ENCODE results near the gene FKBP15. TPM values are rescaled to one million over a fixed set of nuclear protein-coding genes. Genes with fewer than 3 reads are reported as not detected.

The FKBP15 gene
- total RNA-seq, 1 experiment from 2014 or later, result 20.1 TPM

DNA sequence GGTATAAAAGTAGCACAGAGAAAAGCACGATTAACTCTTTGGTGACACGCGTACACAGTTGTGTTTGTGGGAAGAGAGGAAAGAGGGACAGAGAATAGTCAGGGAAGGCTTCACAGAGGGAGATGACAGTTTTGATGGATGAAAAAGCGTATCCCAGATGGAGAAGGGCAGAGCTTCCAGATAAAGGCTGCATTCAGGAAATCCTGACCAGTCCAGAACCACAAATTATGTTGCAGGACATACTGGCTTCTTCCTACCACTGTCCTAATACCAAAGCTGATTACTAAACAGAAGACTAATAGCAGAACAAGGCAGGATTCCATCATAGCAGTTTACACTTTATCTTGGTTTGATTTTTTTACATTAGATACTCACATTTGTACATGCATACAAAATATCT, 35.8 kb downstream of the FKBP15 start:
- Mint-ChIP-seq H3K36me3 (ENCODE audit: insufficient read depth, unreplicated experiment) (peaks cover 19% of the 10 kb centered on the region), H3K9me3 (ENCODE audit: unreplicated experiment) (no peaks in the 10 kb centered on the region), H3K4me1 (ENCODE audit: low read depth, unreplicated experiment) (no peaks in the 10 kb centered on the region), H3K4me3 (ENCODE audit: unreplicated experiment) (no peak overlapping the region), H3K27ac (ENCODE audit: unreplicated experiment) (no peak overlapping the region), H3K27me3 (ENCODE audit: insufficient read depth, unreplicated experiment) (no peaks in the 10 kb centered on the region)
- Histone ChIP-seq H3K36me3 (ENCODE audit: control insufficient read depth, insufficient read depth, low read length) (peaks cover 6% of the 10 kb centered on the region), H3K4me1 (no peaks in the 10 kb centered on the region), H3K27me3 (replicated peaks; ENCODE audit: control insufficient read depth, insufficient read depth, low read length) (no peaks in the 10 kb centered on the region), H3K9me3 (no peaks in the 10 kb centered on the region), H3K4me3 (ENCODE audit: low read depth, low read length) (no peak overlapping the region)
- intact Hi-C loops (cut with micrococcal nuclease; ENCODE audit: unreplicated experiment), result no loop called here
- DNase-seq, result no peak
- TF ChIP-seq, protein P1, sequence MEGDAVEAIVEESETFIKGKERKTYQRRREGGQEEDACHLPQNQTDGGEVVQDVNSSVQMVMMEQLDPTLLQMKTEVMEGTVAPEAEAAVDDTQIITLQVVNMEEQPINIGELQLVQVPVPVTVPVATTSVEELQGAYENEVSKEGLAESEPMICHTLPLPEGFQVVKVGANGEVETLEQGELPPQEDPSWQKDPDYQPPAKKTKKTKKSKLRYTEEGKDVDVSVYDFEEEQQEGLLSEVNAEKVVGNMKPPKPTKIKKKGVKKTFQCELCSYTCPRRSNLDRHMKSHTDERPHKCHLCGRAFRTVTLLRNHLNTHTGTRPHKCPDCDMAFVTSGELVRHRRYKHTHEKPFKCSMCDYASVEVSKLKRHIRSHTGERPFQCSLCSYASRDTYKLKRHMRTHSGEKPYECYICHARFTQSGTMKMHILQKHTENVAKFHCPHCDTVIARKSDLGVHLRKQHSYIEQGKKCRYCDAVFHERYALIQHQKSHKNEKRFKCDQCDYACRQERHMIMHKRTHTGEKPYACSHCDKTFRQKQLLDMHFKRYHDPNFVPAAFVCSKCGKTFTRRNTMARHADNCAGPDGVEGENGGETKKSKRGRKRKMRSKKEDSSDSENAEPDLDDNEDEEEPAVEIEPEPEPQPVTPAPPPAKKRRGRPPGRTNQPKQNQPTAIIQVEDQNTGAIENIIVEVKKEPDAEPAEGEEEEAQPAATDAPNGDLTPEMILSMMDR (IDR thresholded peaks at IDR 0.05; ENCODE audit: insufficient read depth in 1 of 2, low read depth in 1 of 2, low read length in 1 of 2, severe bottlenecking in 1 of 2, unreplicated experiment in 1 of 2), result no peak
- CTCF ChIA-PET, result no interaction called here
- no TSS peak for BruUV-seq (replicated peaks)
- POLR2A ChIA-PET, result no interaction called here

DNA sequence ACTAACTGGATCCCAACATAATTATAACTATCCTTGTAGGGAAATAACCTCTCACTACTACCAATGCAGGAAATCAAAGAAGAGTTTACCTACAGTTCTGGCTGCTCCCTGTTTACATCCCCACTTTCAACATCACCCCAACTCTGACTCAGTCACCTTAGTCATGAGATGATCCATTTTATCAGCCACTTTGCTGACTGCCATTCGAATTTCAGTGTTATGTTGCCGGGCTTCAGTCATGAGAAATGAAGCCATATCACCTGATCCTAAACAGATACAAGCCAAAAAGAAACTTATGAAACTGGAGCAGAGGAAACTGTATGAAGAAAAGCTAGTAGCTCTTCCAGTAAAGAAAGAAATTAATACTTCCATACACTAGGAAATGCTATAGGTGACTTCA, 36.5 kb downstream of the FKBP15 start:
- H3K9me3 ChIP-seq, result no peaks in the 10 kb centered on the region
- intact Hi-C loops (cut with micrococcal nuclease; ENCODE audit: unreplicated experiment), result no loop called here
- Mint-ChIP-seq H3K27ac (ENCODE audit: unreplicated experiment) (no peak overlapping the region), H3K27me3 (ENCODE audit: insufficient read depth, unreplicated experiment) (no peaks in the 10 kb centered on the region), H3K36me3 (ENCODE audit: insufficient read depth, unreplicated experiment) (peaks cover 25% of the 10 kb centered on the region), H3K4me1 (ENCODE audit: low read depth, unreplicated experiment) (no peaks in the 10 kb centered on the region), H3K9me3 (ENCODE audit: unreplicated experiment) (no peaks in the 10 kb centered on the region), H3K4me3 (ENCODE audit: unreplicated experiment) (no peak overlapping the region)
- H3K27me3 ChIP-seq (replicated peaks; ENCODE audit: control insufficient read depth, insufficient read depth, low read length), result no peaks in the 10 kb centered on the region
- TF ChIP-seq, protein P1 (IDR thresholded peaks at IDR 0.05; ENCODE audit: insufficient read depth in 1 of 2, low read depth in 1 of 2, low read length in 1 of 2, severe bottlenecking in 1 of 2, unreplicated experiment in 1 of 2), result no peak
- no peak for DNase-seq
- POLR2A ChIA-PET, result no interaction called here
- H3K4me1 ChIP-seq, result no peaks in the 10 kb centered on the region
- CTCF ChIA-PET, result no interaction called here
- H3K36me3 ChIP-seq (ENCODE audit: control insufficient read depth, insufficient read depth, low read length), result peaks cover 6% of the 10 kb centered on the region
- no TSS peak for BruUV-seq (replicated peaks)
- H3K4me3 ChIP-seq (ENCODE audit: low read depth, low read length), result no peak overlapping the region

DNA sequence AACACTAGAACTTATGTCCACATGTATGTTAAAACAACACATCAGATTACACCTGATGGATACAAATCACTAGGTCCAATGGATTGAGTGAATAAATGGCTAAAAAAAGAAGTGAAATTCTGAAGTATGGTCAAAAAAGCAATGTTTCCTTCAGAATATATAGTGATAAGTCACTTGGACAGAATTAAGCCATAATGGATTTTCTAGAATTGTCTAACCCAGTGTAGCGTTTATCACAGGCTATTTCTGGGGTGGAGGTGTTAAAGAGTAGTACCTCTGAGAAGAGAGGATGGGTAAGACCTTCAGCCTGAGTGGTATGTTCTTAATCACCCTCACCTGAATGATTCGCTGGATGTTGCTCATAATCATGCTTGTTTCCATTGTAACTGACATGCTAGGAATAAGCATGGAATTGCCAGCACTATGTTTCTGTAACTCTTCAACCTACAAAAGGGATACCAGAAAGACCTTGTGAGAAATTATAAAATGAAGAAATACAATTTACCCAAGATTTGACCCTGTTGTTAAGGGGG, 37.1 kb downstream of the FKBP15 start:
- DNase-seq, result no peak
- Histone ChIP-seq H3K9me3 (no peaks in the 10 kb centered on the region), H3K4me3 (ENCODE audit: low read depth, low read length) (no peak overlapping the region), H3K36me3 (ENCODE audit: control insufficient read depth, insufficient read depth, low read length) (peaks cover 6% of the 10 kb centered on the region), H3K4me1 (no peaks in the 10 kb centered on the region), H3K27me3 (replicated peaks; ENCODE audit: control insufficient read depth, insufficient read depth, low read length) (no peaks in the 10 kb centered on the region)
- peaks cover 25% of the 10 kb centered on the region for H3K36me3 Mint-ChIP-seq (ENCODE audit: insufficient read depth, unreplicated experiment)
- ChIA-PET POLR2A (no interaction called here), CTCF (no interaction called here)
- no peaks in the 10 kb centered on the region for H3K27me3 Mint-ChIP-seq (ENCODE audit: insufficient read depth, unreplicated experiment)
- H3K4me1 Mint-ChIP-seq (ENCODE audit: low read depth, unreplicated experiment), result no peaks in the 10 kb centered on the region
- intact Hi-C loops (cut with micrococcal nuclease; ENCODE audit: unreplicated experiment), result no loop called here
- no peak overlapping the region for H3K27ac Mint-ChIP-seq (ENCODE audit: unreplicated experiment)
- H3K4me3 Mint-ChIP-seq (ENCODE audit: unreplicated experiment), result no peak overlapping the region
- TF ChIP-seq, protein P1 (IDR thresholded peaks at IDR 0.05; ENCODE audit: insufficient read depth in 1 of 2, low read depth in 1 of 2, low read length in 1 of 2, severe bottlenecking in 1 of 2, unreplicated experiment in 1 of 2), result no peak
- no peaks in the 10 kb centered on the region for H3K9me3 Mint-ChIP-seq (ENCODE audit: unreplicated experiment)
- BruUV-seq (replicated peaks), result no TSS peak
